ENCODE results near the gene WNT6.

WNT6 gene

DNA sequence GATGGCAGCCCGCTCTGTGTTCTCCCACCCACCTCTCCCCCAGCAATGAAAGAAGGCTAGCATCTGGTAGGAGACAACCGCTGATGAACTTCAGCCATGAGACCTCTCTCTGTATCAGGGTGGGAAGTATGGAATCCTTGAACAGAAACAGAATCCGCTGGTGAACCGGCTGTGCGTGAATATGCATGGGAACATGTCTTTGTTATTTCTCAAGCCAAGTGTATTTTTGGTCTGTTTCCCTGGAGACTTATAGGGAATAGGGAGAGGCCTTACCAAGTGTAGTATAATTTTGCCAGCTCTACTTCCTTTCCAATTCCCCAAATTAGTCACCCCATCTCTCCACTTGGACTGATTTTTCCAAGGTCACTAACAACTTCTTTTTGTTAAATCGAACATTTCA is 51.1 kb downstream of the WNT6 start:
- no peaks in the 10 kb centered on the region for H3K9me3 ChIP-seq
- no peak overlapping the region for H3K4me3 ChIP-seq (ENCODE audit: low read depth, low read length)

DNA sequence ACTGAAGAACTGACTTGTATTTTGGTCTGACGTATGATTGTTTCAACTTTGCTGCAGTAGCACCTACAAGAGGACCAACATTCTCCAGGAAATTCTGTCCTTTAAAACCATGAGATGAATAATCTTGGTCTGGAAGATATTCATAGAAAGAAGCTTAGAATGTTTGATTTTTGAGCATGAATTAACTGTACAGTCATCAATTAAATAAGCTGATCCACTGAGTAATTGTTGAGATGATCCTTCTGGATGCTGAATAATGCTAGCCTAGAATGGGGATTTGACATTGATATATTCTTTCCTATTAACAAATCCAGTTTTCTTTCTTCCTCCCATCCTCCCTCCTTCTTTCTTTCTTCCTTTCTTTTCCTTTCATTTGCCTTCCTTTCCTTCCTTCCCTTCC is 60.9 kb downstream of the WNT6 start:
- no peaks in the 10 kb centered on the region; the same call in none of the 2 replicates for H3K9me3 ChIP-seq
- TF ChIP-seq, protein P1, sequence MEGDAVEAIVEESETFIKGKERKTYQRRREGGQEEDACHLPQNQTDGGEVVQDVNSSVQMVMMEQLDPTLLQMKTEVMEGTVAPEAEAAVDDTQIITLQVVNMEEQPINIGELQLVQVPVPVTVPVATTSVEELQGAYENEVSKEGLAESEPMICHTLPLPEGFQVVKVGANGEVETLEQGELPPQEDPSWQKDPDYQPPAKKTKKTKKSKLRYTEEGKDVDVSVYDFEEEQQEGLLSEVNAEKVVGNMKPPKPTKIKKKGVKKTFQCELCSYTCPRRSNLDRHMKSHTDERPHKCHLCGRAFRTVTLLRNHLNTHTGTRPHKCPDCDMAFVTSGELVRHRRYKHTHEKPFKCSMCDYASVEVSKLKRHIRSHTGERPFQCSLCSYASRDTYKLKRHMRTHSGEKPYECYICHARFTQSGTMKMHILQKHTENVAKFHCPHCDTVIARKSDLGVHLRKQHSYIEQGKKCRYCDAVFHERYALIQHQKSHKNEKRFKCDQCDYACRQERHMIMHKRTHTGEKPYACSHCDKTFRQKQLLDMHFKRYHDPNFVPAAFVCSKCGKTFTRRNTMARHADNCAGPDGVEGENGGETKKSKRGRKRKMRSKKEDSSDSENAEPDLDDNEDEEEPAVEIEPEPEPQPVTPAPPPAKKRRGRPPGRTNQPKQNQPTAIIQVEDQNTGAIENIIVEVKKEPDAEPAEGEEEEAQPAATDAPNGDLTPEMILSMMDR (IDR thresholded peaks at IDR 0.05; ENCODE audit: low read depth, low read length), result no peak
- H3K36me3 ChIP-seq, result no peaks in the 10 kb centered on the region
- no peak overlapping the region for H3K4me3 ChIP-seq (ENCODE audit: low read depth, low read length)
- no peak for DNase-seq
- no peaks in the 10 kb centered on the region for H3K4me1 ChIP-seq
- no peaks in the 10 kb centered on the region for H3K27me3 ChIP-seq

More for the DNA sequence above, 51.1 kb downstream of the WNT6 start:
- H3K27me3 ChIP-seq, result no peaks in the 10 kb centered on the region
- TF ChIP-seq, protein P1 (IDR thresholded peaks at IDR 0.05; ENCODE audit: low read depth, low read length), result no peak
- DNase-seq, result no peak
- no peaks in the 10 kb centered on the region for H3K4me1 ChIP-seq
- H3K36me3 ChIP-seq, result no peaks in the 10 kb centered on the region

Data from BE2C (cell line).